Activated naive CD8-positive, alpha-beta T cell treated with anti-CD3 and anti-CD28 coated beads, Interleukin-2, amount 10 ng/mL, durations not matched to agents 7 days and 5 days (primary cell): ENCODE measurements around the gene KRT73. TPM values are rescaled to one million over a fixed set of nuclear protein-coding genes. Genes with fewer than 3 reads are reported as not detected.
A peak's percentile ranks its signal among the peaks of the same experiment; 100 is the strongest.

ENCODE experiments used
- ATAC-seq: fragments of 150-1000 bp; cut with Tn5 transposase; one replicate; pipeline ENCODE4 v1.10.0; 2021; ENCODE audit warnings: low read depth, moderate library complexity
- POLR2A ChIA-PET: fragments of 350-600 bp; sonication (Branson Sonifier 250); formaldehyde crosslinking; loops from one replicate; lab custom pipeline; 2021; ENCODE audit warnings: antibody characterized with exemption; lab: Charles Lee
- DNase-seq: peaks from one replicate; pipeline ENCODE4 v3.0.0; 2021
- H3K27ac Mint-ChIP-seq: one replicate; pipeline ENCODE4 v1.8.0; 2022; ENCODE audit warnings: mild to moderate bottlenecking, mixed read lengths
- H3K27me3 Mint-ChIP-seq: one replicate; pipeline ENCODE4 v1.8.0; 2022; ENCODE audit warnings: mild to moderate bottlenecking, moderate library complexity, mixed read lengths
- H3K36me3 Mint-ChIP-seq: one replicate; pipeline ENCODE4 v1.8.0; 2021; ENCODE audit warnings: mild to moderate bottlenecking, mixed read lengths
- H3K4me1 Mint-ChIP-seq: one replicate; pipeline ENCODE4 v1.8.0; 2021; ENCODE audit warnings: mixed read lengths
- H3K4me3 Mint-ChIP-seq: one replicate; pipeline ENCODE4 v1.8.0; 2022; ENCODE audit warnings: mild to moderate bottlenecking, moderate library complexity, mixed read lengths
- H3K9me3 Mint-ChIP-seq: one replicate; pipeline ENCODE4 v1.8.0; 2021; ENCODE audit warnings: mixed read lengths
- total RNA-seq, 2 experiments: library from RNA; stranded (reverse); gene quantifications; one replicate each; pipeline ENCODE4 v1.2.3, GENCODE V29; 2021

KRT73 gene
- total RNA-seq, 2 experiments from 2014 or later, result 0.42 to 0.60 TPM

GRCh38 chr12:52579468-52580465, 38.6 kb downstream of the KRT73 start:
- ATAC-seq (no peak), DNase-seq (peak; percentile 10)
- POLR2A ChIA-PET, result no interaction called here
- Mint-ChIP-seq H3K36me3 (no peaks in the 10 kb centered on the region), H3K9me3 (no peaks in the 10 kb centered on the region), H3K4me1 (peaks cover 7% of the 10 kb centered on the region), H3K27ac (no peak overlapping the region), H3K27me3 (peaks cover 13% of the 10 kb centered on the region), H3K4me3 (no peak overlapping the region)

- H3K4me1 Mint-ChIP-seq, result peaks cover 10% of the 10 kb centered on the region
- peaks cover 11% of the 10 kb centered on the region for H3K27me3 Mint-ChIP-seq
- no peaks in the 10 kb centered on the region for H3K36me3 Mint-ChIP-seq
- H3K4me3 Mint-ChIP-seq, result no peak overlapping the region
- DNase-seq (no peak), ATAC-seq (no peak)
- no peak overlapping the region for H3K27ac Mint-ChIP-seq
- no peaks in the 10 kb centered on the region for H3K9me3 Mint-ChIP-seq
- POLR2A ChIA-PET, result no interaction called here
Measured at GRCh38 chr12:52578469-52578868, 39.9 kb downstream of the KRT73 start.

GRCh38 chr12:52577316-52577715, 41.0 kb downstream of the KRT73 start:
- DNase-seq (no peak), ATAC-seq (no peak)
- POLR2A ChIA-PET, result no interaction called here
- Mint-ChIP-seq H3K4me3 (no peak overlapping the region), H3K27me3 (peaks cover 13% of the 10 kb centered on the region), H3K9me3 (no peaks in the 10 kb centered on the region), H3K36me3 (no peaks in the 10 kb centered on the region), H3K4me1 (peaks cover 5% of the 10 kb centered on the region), H3K27ac (no peak overlapping the region)

- Mint-ChIP-seq H3K4me3 (no peak overlapping the region), H3K9me3 (no peaks in the 10 kb centered on the region), H3K27me3 (peaks cover 10% of the 10 kb centered on the region), H3K36me3 (no peaks in the 10 kb centered on the region), H3K4me1 (peaks cover 5% of the 10 kb centered on the region), H3K27ac (no peak overlapping the region)
- DNase-seq (no peak), ATAC-seq (no peak)
- POLR2A ChIA-PET, result no interaction called here
Measured at GRCh38 chr12:52575948-52576347, 42.4 kb downstream of the KRT73 start.

GRCh38 chr12:52575256-52575655, 43.1 kb downstream of the KRT73 start:
- no peaks in the 10 kb centered on the region for H3K9me3 Mint-ChIP-seq
- DNase-seq (peak; percentile 10), ATAC-seq (no peak)
- no peak overlapping the region for H3K27ac Mint-ChIP-seq
- POLR2A ChIA-PET, result no interaction called here
- peaks cover 3% of the 10 kb centered on the region for H3K4me1 Mint-ChIP-seq
- peaks cover 10% of the 10 kb centered on the region for H3K27me3 Mint-ChIP-seq
- H3K4me3 Mint-ChIP-seq, result no peak overlapping the region
- no peaks in the 10 kb centered on the region for H3K36me3 Mint-ChIP-seq

- POLR2A ChIA-PET, result no interaction called here
- H3K27ac Mint-ChIP-seq, result no peak within 1 kb of the TSS
- no peaks in the 10 kb centered on the region for H3K9me3 Mint-ChIP-seq
- DNase-seq (no peak), ATAC-seq (no peak)
- no peaks in the 10 kb centered on the region for H3K36me3 Mint-ChIP-seq
- H3K4me3 Mint-ChIP-seq, result no peak within 1 kb of the TSS
- H3K27me3 Mint-ChIP-seq, result peaks cover 4% of the 10 kb centered on the region
- peaks cover 3% of the 10 kb centered on the region for H3K4me1 Mint-ChIP-seq
Measured at GRCh38 chr12:52573743-52574142, 44.6 kb downstream of the KRT73 start, which contains the start of gene KRT74. Gene KRT74 (minus strand): TSS chr12:52573843. CDS start chr12:52573777, 66 bp downstream.

GRCh38 chr12:52573306-52573705, 45.1 kb downstream of the KRT73 start:
- H3K4me3 Mint-ChIP-seq, result no peak overlapping the region
- H3K36me3 Mint-ChIP-seq, result no peaks in the 10 kb centered on the region
- POLR2A ChIA-PET, result no interaction called here
- H3K4me1 Mint-ChIP-seq, result peaks cover 3% of the 10 kb centered on the region
- DNase-seq, result peak; percentile 23
- no peak overlapping the region for H3K27ac Mint-ChIP-seq
- ATAC-seq, result no peak
- H3K27me3 Mint-ChIP-seq, result peaks cover 4% of the 10 kb centered on the region
- H3K9me3 Mint-ChIP-seq, result no peaks in the 10 kb centered on the region

- DNase-seq (no peak), ATAC-seq (no peak)
- H3K36me3 Mint-ChIP-seq, result no peaks in the 10 kb centered on the region
- peaks cover 7% of the 10 kb centered on the region for H3K27me3 Mint-ChIP-seq
- peaks cover 3% of the 10 kb centered on the region for H3K4me1 Mint-ChIP-seq
- H3K9me3 Mint-ChIP-seq, result no peaks in the 10 kb centered on the region
- H3K4me3 Mint-ChIP-seq, result no peak overlapping the region
- H3K27ac Mint-ChIP-seq, result no peak overlapping the region
- POLR2A ChIA-PET, result no interaction called here
Measured at GRCh38 chr12:52570511-52570910, 47.8 kb downstream of the KRT73 start.

- Mint-ChIP-seq H3K4me3 (no peak overlapping the region), H3K4me1 (no peaks in the 10 kb centered on the region), H3K9me3 (no peaks in the 10 kb centered on the region), H3K27ac (no peak overlapping the region), H3K36me3 (no peaks in the 10 kb centered on the region), H3K27me3 (peaks cover 13% of the 10 kb centered on the region)
- DNase-seq (no peak), ATAC-seq (no peak)
- POLR2A ChIA-PET, result no interaction called here
Measured at GRCh38 chr12:52568111-52568510, 50.2 kb downstream of the KRT73 start.

GRCh38 chr12:52566847-52567291, 51.5 kb downstream of the KRT73 start:
- Mint-ChIP-seq H3K4me1 (no peaks in the 10 kb centered on the region), H3K9me3 (no peaks in the 10 kb centered on the region), H3K4me3 (no peak overlapping the region), H3K36me3 (no peaks in the 10 kb centered on the region), H3K27me3 (peaks cover 21% of the 10 kb centered on the region), H3K27ac (no peak overlapping the region)
- POLR2A ChIA-PET, result no interaction called here
- ATAC-seq, result no peak
- no peak for DNase-seq

GRCh38 chr12:52564582-52564981, 53.8 kb downstream of the KRT73 start:
- H3K27me3 Mint-ChIP-seq, result peaks cover 31% of the 10 kb centered on the region
- no peaks in the 10 kb centered on the region for H3K9me3 Mint-ChIP-seq
- DNase-seq (no peak), ATAC-seq (no peak)
- H3K36me3 Mint-ChIP-seq, result no peaks in the 10 kb centered on the region
- H3K27ac Mint-ChIP-seq, result no peak overlapping the region
- H3K4me1 Mint-ChIP-seq, result no peaks in the 10 kb centered on the region
- POLR2A ChIA-PET, result no interaction called here
- H3K4me3 Mint-ChIP-seq, result no peak overlapping the region

- DNase-seq (no peak), ATAC-seq (no peak)
- Mint-ChIP-seq H3K4me1 (no peaks in the 10 kb centered on the region), H3K27ac (no peak overlapping the region), H3K9me3 (no peaks in the 10 kb centered on the region), H3K4me3 (no peak overlapping the region), H3K36me3 (no peaks in the 10 kb centered on the region), H3K27me3 (peaks cover 31% of the 10 kb centered on the region)
- POLR2A ChIA-PET, result no interaction called here
Measured at GRCh38 chr12:52561880-52562449, 56.4 kb downstream of the KRT73 start.

GRCh38 chr12:52559979-52560378, 58.4 kb downstream of the KRT73 start:
- POLR2A ChIA-PET, result no interaction called here
- H3K4me1 Mint-ChIP-seq, result no peaks in the 10 kb centered on the region

More at GRCh38 chr12:52559979-52560378, 58.4 kb downstream of the KRT73 start:
- Mint-ChIP-seq H3K9me3 (no peaks in the 10 kb centered on the region), H3K27ac (no peak overlapping the region), H3K27me3 (peaks cover 28% of the 10 kb centered on the region), H3K4me3 (no peak overlapping the region), H3K36me3 (no peaks in the 10 kb centered on the region)
- DNase-seq, result no peak
- ATAC-seq, result no peak
